HG03196 (cell line): Measurements from ENCODE around the gene P2RX6.
"Not testable (repeated sequence)": the region's sequence is repeated elsewhere in the genome, so short reads cannot be mapped to it uniquely, and the experiment has no call there.

ENCODE experiments used
- ATAC-seq: cut with Tn5 transposase; IDR thresholded peaks from one replicate; pipeline ENCODE4 v1.9.1; 2021; ENCODE audit not compliant: unreplicated experiment

Gene P2RX6

DNA sequence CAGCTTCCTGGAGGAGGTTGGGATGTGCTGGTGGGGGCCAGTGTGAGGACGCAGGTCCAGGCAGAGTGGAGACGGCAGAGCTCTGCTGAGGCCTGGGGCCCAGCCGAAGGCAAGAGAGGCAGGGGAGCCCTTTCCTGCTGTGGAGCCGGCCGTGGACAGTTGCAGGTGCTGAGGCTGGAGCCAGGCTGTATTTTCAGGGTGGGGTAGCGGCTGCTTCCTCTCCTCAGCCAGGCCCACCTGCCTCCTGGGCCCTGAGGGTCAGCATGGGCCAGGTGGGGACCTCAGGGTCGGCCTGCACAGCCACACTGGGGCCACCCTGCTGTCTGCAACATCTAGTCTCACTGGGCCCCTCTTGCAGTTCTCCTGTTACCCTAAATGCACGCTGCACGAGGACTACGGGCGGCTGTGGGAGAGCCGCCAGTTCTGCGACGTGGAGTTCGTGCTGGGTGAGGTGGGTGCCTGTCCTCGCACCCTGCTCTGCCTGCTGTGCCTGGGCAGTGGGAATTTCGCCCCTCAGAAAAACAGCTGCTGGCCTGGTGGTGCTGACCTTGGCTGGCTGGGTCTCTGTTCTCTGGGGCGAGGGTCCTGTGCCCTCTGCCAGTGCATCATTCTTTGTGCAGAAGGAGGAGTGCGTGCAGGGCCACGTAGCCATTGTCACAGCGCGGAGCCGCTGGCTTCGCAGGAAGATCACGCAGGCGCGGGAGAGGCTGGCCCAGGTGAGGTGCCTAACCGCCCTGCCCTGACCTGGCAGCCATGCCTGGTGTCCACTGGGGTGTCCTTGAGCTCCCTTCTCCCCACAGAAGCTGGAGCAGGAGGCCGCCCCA, 21.4 kb upstream of the P2RX6 start:
- no peak for ATAC-seq

DNA sequence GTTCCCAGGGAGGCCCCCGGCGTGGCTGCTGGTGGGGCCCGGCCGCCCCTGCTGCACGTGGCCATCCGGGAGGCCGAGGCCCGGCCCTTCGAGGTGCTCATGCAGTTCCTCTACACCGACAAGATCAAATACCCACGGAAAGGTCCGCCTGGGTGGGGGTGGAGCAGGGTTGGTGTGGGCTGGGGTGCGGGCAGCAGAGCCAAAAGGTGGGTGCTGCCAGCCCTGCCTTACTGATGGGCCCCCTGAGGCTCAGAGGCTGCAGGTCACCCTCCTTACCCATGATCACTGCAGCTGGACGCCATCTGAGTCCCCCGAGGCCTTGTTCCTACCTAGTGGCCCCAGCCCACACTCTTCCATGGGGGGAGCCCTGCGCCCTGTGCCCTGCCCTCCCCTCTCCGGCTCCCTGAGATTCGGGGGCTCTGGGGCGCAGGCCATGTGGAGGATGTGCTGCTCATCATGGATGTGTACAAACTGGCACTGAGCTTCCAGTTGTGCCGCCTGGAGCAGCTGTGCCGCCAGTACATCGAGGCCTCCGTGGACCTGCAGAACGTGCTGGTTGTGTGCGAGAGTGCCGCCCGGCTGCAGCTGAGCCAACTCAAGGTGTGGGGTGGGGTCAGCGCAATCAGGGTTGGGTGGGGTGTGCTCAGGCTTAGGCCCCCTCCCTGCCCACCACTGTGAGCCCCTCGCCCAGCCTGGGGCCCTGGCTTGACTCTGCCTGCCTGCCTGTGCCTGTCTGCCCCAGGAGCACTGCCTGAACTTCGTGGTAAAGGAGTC, 20.6 kb upstream of the P2RX6 start:
- ATAC-seq: no peak

DNA sequence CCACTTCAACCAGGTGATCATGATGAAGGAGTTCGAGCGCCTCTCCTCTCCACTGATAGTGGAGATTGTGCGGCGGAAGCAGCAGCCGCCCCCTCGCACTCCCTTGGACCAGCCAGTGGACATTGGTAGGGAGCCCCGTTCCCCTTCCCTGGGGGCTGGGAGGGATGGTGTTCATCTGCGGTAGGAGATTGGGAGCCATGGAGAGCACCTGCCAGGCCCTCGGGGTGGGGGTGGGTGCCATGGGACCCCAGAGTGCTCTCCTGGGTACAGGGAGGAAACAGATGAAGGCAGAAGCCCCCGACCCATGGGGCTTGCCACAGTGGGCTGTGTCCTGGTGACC, 20.1 kb upstream of the P2RX6 start:
- ATAC-seq: no peak

DNA sequence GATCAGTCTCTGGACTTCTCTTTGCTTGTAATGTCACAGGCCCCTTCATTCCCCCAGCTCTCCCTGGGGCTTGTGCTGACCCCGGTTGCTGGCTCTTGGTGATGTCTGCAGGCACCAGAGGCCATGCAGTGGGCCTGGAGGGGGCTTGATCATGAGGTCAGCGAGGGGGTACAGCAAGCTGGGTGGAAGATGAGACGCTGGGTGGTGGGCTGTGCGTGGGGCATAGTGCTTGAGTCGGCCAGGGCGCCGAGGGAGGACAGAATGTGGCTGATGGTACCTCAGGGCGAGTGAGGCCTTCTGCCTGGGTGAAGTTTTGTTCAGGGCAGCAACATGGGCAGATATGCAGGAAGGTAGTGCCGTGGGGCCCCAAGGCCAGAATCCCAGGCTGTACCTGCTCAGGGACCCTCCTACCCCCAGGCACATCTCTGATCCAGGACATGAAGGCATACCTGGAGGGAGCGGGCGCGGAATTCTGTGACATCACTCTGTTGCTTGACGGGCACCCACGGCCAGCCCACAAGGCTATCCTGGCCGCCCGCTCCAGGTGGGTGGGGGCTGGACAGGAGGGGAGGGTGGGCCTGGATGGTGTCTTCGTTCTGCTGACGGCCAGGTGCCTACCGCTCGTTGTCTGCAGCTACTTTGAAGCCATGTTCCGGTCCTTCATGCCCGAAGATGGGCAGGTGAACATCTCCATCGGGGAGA, 19.5 kb upstream of the P2RX6 start:
- no peak for ATAC-seq

DNA sequence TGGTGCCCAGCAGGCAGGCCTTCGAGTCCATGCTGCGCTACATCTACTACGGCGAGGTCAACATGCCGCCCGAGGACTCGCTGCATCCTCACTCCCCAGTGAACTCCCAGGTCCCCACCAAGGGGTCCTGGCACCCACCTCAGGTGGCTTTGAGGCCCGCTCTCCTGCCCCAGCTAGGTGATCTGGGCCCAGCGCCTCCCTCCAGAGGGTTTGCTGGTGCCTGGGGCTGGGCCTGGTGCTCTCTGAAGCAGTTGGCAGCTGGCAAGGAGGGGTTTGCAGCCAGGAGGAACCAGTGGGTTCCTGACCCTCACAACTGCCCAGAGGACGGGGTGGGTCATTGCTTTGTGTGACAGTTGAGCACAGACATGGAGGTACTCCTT, 18.9 kb upstream of the P2RX6 start:
- ATAC-seq: no peak

DNA sequence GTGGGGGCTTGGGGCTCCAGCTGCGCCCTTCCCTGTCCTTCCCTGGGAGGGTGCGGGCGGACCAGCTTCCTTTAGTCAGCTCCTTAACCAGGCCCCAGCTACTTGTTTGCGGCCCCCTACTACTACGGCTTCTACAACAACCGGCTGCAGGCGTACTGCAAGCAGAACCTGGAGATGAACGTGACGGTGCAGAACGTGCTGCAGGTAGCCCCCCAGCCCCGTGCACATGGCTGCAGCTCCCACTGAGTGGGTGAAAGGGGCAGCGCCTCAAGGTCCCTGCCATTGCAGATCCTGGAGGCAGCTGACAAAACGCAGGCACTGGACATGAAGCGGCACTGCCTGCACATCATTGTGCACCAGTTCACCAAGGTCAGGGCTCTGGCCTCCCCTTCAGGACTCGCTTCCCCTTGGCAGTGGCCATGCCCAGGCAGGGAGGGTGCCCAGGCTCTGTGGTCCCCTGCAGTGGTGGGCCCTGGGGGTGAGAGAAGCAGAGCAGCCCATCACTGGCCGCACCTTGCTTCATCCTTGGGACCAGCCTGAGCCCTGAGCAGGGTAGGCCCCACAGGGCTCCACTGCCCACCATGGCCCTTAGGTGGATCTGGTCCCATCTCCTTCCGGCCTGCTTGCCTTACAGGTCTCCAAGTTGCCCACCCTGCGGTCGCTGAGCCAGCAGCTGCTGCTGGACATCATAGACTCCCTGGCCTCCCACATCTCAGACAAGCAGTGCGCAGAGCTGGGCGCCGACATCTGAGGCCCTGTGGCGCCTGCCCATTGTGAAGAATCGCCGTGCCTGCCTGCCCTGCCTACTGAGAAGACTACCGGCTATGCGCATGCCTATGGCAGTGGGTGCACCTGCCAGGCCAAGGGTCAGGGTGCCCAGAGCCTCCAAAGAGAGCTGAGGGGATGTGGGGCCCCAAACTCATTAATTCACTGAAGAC, 18.1 kb upstream of the P2RX6 start:
- no peak for ATAC-seq

GRCh38 chr22:20997536-20998257, 17.3 kb upstream of the P2RX6 start:
- no peak for ATAC-seq

- ATAC-seq: no peak
Observed at GRCh38 chr22:20998411-20999336, 16.3 kb upstream of the P2RX6 start.

- no peak for ATAC-seq
Observed at GRCh38 chr22:20999350-21000206, 15.4 kb upstream of the P2RX6 start.

DNA sequence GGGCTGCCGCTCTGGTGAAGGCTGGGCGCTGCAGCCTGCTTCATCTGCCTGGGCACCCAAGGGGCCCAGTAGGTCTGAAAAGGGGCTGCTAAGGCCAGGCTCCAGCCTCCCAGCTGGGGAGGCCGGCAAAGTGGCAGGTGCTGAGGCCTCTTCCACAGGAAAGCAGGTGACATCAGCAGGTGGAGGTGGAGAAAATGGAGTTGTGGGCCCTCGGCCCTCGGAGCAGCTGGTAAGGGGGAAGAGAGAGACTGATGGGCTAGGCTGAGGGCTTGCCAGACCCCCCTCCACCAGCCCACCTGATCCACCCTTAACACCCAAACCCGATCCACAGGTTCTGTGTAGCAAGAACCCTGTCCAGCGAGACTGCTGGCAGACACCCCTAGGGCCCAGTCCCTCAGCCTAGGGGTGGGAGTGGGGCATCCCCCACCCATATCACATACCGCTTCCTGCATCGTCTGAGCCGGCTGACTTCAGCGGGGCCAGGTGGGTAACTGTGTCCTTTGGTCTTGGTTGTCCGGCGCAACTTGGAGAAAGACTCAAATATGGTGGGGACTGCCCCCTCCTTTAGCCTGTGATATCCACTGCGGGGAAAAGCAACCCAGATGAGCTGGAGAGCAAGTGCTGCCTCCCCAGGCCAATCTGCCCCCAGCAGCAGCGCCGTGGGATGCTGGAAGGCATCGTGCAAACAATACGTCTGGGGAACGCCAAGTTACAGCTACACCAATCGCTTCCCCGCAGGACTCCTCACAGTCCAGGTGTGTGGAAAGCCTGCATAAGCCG, 14.6 kb upstream of the P2RX6 start:
- no peak for ATAC-seq

DNA sequence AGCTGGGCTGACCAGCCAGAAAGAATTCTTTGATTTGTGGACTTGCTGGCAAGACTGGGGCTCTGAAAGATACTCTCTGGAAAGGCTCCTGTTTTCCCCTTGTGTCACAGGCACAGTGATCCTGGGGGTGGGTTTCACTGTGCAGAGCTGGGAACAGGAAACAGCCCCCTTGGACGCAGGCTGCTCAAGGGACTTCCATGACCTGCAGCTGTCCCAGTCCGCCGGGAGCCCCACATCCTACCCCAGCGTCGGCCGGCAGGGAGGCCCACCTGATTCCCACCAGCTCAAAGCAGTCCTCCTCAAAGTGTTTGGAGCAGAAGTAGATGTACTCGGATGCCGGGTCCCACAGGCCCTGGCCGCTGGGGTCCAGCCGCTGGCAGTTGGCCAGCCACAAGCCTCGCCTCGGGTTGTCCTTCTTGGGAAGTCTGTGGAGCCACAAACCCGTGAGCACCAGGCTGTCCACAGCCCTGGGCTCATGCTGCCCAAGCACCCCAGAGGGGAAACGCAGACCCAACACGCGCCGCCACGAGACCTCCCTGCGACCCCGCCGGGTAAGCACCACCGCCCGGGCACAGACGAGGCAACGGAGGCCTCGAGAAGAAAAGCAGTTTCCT, 13.9 kb upstream of the P2RX6 start:
- ATAC-seq: peak; percentile 2

DNA sequence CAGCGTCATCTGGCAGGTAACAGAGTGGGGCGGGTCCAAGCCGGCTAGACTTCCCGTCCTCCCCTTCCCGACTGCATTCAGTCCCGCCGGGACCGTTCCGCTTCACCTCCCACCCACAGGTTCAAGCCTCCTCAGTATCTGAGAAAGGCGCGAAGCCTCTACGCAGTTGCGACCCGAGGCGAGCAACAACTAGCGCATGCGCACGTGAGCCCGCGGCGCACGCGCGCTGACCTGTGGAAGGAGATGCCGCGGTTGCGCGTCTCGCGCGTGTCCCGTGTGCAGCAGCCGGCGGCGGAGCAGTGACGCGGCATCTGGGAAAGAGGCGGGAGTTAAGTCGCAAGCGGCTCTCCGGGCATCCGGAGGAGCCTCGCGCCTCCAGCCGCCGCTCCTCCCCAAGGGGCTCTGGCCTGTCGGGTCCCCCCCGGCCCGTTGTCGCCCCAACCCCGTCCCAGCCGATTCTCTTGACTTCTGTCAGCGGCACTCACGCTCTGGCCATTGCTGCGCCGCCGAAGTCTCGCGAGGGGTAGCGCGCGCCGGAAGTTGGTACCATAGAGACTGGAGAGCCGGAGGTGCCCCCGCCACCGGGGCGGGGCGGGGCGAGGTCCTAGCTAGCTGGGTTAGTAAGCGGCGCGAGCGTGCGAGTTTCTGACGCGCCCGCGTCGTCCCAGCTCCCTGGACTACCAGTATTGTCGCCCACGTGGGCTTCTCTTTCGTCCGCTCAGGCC, 13.2 kb upstream of the P2RX6 start, which contains the start of gene THAP7:
Gene THAP7, minus strand, starts transcription at position 518 of the 725 bp plus-strand sequence. Its CDS starts 207 bp downstream, at position 311.
- peak; percentile 79 for ATAC-seq

- no peak for ATAC-seq
Observed at GRCh38 chr22:21003782-21004181, 11.2 kb upstream of the P2RX6 start.

DNA sequence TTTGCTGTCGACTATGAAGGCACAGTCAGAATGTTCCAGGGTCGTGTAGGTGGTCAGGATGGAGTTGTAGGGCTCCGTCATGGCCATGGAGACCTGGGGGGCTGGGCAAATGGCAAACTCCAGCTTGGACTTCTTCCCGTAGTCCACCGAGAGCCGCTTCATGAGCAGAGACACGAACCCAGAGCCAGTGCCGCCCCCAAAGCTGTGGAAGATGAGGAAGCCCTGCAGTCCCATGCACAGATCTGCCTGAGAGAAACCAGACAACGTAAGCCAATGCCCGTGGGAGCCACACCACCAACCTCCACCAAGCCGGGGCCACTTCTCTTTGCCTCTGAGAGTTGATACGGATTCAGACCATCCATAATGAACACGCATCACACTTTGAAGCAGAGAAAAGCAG, 5.8 kb upstream of the P2RX6 start:
- not testable (repeated sequence) for ATAC-seq

GRCh38 chr22:21009638-21010425, 5.1 kb upstream of the P2RX6 start:
- no peak for ATAC-seq
